IPS-NIHi11 (cell line): ENCODE measurements around the gene TOP2B.

Experiments
- DNase-seq: peaks from one replicate; pipeline ENCODE4 v3.0.0; 2012; ENCODE audit warnings: mixed read lengths, low spot score

TOP2B gene

DNA sequence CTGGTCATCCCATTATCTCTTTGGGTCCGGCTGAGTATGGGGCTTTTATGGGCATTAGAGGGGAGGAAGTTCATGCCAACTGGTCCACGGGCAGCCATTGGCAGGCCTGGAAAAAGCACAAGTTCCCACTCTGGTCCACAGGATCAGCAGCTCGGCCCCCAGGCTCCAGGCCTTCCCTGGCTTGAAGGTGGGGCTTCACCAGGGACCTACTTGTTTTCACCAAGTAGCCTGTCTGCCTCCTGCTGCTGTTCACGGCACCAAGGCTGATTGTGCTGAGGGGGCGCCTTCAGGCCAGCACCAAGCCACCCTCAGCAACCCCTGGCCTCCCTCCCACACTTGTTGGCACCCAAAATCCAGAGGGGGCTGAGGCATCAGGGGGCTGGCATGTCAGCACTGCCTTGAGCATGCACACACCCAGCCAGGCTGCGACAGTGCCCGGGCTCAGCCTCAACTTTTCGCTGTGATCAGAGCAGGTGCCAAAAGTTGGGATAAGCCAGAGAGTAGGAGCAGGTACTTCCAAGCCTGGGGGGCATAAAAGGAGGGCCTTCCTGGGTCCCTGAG, 9.1 kb upstream of the TOP2B start:
- DNase-seq, result no peak

GRCh38 chr3:25665315-25666280, 891 bp upstream of the TOP2B start:
- DNase-seq, result no peak

- DNase-seq, result peak; percentile 77
Observed at GRCh38 chr3:25663869-25664811, 567 bp downstream of the TOP2B start.

DNA sequence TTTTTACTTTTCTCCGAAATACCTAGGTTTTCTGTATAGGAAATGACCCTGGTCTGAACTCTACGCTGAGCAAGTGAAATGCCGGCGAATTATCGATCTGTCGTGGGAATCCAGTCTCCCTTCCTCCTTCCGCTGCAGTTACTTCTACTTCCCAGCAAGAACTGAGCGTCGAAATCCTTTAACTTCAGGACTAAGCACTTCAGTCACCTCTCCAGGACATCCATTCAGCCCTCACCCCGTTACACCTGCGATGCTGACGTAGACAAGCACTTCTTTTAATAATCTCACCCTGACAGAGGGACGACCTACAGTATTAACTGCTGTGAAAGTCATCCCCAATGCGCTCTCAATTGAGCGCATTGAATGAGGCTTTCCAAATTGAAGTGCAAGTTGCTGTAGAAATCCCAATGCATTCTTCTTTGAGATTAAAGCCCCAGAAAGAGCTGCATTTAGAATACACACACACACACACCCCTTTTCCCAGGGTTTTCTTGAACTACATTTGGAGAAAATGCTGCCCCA, 1.3 kb downstream of the TOP2B start:
- peak; percentile 14 for DNase-seq

- no peak for DNase-seq
Observed at GRCh38 chr3:25662736-25663320, 1.9 kb downstream of the TOP2B start.

- no peak for DNase-seq
Observed at GRCh38 chr3:25661694-25662437, 2.8 kb downstream of the TOP2B start.

DNA sequence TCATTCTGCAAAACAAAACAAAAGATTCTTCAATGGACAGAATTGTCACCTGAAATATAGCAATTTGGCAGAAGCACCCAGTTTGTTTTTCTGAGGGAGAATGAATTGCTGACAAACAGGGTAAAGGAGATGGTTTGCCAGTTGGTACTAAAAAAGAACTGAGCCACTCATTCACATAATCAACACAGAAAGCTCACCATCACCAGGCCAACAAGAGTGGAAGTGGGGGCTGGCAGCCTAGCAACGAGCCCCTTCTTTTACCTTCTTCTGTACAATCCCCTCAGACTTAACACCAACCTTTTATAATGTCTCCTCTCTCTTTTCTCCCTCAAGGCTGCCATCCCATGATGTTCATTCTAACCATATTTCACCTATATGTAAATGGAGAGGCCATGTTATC, 5.9 kb downstream of the TOP2B start:
- DNase-seq, result no peak

DNA sequence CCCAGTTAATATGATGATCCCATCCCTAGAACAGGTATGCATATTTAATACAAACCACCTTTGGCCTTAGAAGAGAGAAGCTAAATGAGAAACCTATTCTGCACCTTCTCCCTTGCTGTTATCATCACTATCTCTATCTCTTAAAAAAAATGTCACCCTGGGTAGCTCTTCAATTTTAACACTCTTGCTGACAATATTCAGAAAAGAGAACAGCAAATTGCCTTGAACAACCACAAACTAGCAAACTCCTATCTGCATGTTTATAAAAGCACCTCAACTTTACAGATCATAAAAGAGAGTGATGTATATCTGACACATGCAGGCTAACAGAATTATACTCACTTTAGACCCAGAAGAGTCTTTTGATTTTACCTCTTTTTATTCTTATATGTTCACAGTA, 7.4 kb downstream of the TOP2B start:
- no peak for DNase-seq

- DNase-seq, result no peak
Observed at GRCh38 chr3:25655659-25656058, 9.0 kb downstream of the TOP2B start.

GRCh38 chr3:25654576-25654975, 10.1 kb downstream of the TOP2B start:
- DNase-seq, result no peak

DNA sequence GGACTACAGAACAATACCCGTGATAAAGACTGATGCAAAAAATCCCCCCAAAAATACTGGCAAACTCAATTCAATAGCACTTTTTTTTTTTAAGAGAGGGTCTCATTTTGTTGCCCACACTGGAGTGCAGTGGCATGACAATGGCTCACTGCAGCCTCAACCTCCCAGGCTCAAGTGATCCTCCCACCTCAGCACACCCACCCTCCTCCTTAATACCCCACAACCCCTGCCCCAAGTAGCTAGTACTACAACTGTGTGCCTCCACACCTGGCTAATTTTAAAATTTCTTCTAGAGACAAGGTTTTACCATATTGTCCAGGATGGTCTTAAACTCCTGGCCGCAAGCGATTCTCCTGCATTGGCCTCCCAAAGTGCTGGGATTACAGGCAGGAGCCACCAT, 11.4 kb downstream of the TOP2B start:
- no peak for DNase-seq

DNA sequence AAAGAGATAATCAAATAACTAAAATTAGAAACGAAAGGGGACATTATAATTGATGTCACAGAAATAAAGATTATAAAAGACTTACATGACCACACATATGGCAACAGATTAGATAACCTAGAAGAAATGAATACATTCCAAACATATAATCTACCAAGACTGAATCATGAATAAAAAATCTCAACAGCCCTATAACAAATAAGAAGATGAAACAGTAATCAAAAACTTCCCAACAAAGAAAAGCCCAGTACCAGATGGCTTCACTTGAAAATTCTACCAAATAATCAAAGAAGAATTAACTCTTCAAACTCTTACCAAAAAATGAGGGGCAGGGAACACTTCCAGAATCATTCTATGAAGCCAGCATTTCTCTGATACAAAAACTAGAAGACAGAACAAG, 11.8 kb downstream of the TOP2B start:
- no peak for DNase-seq

GRCh38 chr3:25648925-25649830, 15.5 kb downstream of the TOP2B start:
- no peak for DNase-seq

DNA sequence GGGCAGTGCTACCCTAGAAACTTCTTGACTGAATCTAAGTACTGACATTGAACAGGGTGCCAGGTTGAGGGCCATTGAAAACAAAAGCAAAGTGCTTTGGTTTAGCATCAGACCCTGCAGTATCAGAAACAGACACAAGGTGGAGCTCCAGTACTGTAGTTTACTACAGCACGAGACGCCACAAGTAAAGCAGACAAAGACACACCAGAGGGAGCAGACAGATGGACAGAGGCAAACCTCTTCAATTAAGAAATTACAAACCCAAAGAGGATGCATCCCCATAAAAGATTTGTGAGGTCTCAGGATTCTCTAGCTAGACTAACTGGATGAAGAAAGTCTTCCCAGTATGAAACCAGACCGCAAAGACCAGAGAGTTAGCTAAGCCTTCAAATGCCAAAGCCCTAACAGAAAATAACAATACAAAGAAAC, 16.6 kb downstream of the TOP2B start:
- peak; percentile 69 for DNase-seq

DNA sequence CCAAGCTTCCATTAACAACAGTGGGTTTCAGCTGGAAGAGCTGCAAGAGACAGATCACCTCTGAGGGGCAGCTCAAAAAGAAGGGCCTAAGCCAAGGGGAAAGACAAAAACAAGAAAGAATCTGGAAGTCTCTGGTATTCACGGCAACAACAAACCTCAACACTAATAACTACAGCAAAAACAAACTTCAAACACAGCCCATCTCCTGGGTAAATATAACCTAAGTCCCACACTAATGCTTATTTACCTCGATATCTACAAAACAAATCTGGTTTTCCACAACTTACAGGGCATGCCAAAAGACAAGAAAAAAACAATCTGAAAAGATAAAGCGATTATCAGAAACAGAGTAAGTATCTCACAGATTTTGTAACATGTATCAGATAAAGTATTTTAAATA, 29.7 kb downstream of the TOP2B start:
- no peak for DNase-seq

- DNase-seq, result no peak
Observed at GRCh38 chr3:25633919-25634318, 30.8 kb downstream of the TOP2B start.

DNA sequence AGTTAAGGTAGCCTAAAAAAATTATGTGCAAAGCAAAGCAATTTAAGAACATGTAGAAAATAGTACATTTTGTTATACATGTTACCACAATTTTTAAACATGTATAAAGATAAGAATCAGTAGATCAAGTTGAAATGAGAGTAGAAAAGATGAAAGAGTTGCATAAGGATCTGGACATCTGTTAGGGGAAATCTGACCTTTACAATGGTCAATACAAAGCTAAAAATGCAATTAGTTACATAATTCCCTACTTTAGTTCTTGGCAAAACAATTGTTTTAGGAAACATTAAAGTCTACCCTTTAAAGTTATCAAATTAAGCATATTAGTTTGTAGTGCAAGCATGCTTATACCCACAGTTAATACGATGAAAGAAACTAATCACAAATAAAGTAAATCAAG, 32.7 kb downstream of the TOP2B start:
- no peak for DNase-seq

- DNase-seq, result no peak
Observed at GRCh38 chr3:25621087-25621486, 43.6 kb downstream of the TOP2B start.

DNA sequence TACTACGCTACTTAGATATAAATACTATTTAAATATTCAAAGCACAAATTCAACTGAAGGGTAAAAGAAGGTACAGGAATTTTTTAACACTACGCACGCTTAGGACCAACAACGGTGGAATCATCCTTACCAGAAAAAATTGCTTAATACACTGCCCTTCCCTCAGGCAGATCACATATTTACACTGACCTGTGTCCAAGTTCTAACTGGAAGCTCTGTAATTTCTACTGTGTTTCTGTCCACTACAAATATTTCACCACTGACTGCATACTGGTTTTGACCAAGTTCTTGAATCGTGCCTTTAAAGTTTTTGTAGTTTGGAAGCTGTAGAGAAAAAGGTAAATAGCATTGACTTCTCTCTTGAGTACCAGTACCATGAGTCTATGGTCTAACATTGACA, 44.2 kb downstream of the TOP2B start:
- no peak for DNase-seq

- no peak for DNase-seq
Observed at GRCh38 chr3:25619382-25619781, 45.3 kb downstream of the TOP2B start.
